HG03520 (cell line): ENCODE results near the gene MTA3.
"Not testable (repeated sequence)": the region's sequence is repeated elsewhere in the genome, so short reads cannot be mapped to it uniquely, and the experiment has no call there.

Experiments
- ATAC-seq: cut with Tn5 transposase; IDR thresholded peaks from one replicate; pipeline ENCODE4 v1.9.1; 2021; ENCODE audit warnings: mild to moderate bottlenecking, moderate library complexity; ENCODE audit not compliant: unreplicated experiment

The MTA3 gene

DNA sequence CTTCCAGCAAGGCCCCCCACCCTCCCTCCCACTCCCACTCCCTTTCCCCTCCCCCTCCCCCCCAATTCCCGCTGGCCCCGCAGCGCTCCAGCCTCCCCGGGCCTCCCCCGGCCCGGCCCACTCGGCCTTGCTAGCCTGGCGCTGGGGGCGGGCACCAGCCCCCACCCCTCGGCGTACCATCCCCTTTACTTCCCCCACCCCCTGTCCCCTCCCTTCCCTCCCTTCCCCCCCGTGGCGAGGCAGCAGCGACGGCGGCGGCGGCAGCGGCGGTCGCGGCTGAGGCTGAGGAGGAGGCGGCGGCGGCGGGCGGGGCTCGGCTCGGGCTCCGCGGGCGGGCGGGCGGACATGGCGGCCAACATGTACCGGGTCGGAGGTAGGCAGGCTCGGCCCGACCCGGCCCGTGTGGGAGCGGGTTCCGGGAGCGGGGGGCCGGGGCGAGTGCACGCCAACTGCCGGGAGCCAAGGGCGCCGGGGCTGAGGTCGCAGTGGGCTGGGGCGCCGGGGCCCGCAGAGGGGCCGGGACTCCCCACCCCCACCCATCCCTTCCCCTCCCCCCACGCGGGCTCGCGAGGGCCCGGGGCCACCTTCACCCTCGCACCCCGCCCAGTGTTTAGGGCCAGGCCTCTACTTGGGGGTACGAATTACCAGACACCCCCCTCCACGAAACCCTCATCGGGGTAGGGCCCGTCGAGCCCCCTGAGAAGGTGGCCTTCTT is at the start of gene MTA3:
TSS of gene MTA3 (plus strand) at position 232 of the 715 bp plus-strand sequence. CDS start at position 346, 114 bp downstream.
- no peak for ATAC-seq

GRCh38 chr2:42519624-42520023 is 48.8 kb upstream of the MTA3 start:
- ATAC-seq: no peak

DNA sequence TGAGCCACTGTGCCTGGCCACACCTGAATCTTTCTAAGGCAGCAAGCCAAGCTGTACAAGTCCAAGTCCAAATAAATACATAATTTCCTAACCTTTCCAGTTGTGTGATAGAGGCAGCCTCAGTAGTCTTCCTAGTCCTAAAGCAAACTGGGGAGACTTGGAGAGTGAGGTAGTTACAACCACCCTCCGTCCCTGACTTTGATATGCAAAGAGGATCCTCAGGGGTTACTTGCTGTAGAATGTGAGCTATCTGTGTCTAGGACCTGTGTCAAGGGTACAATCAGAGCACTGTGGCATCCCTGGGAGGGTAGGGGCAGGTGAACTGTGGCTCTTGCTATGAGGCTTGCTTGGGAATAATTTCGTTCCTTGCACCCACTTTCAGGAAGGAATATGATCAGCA is 46.4 kb upstream of the MTA3 start:
- ATAC-seq: no peak

DNA sequence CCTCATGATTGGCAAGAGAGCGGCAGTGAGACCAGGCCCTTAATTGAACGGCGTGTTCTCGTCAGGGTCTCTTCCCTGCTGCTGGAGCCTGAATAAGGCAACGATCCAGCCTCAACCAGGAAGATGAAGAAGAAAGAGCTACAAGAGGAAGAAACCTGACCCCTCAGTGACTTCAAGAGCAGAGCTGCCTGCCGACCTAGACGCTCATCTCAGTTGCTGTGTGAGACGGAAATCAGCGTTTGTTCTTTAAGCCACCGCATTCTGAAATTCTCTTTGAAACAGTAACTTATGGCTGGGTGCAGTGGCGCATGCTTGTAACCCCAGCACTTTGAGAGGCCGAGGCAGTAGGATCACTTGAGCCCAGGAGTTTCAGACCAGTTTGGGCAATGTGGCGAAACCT is 45.1 kb upstream of the MTA3 start:
- no peak for ATAC-seq

DNA sequence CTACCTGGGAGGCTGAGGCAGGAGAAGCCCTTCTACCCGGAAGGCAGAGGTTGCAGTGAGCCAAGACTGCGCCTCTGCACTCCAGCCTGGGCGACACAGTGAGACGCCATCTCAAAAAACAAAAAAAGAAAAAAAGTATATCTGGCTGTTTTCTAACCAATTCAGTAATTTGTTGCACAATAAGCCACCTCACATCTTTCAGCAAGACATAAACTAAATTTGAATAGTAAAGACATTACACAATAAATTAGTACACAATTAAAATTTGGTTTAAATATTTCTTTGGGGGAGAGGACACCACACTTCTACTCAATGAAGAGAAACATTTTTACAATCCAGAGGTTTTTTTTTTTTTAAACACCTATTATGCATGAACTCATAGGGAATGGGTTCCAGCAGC is 36.0 kb upstream of the MTA3 start:
- ATAC-seq: no peak

- no peak for ATAC-seq
Observed at GRCh38 chr2:42537493-42537892, 30.9 kb upstream of the MTA3 start.

DNA sequence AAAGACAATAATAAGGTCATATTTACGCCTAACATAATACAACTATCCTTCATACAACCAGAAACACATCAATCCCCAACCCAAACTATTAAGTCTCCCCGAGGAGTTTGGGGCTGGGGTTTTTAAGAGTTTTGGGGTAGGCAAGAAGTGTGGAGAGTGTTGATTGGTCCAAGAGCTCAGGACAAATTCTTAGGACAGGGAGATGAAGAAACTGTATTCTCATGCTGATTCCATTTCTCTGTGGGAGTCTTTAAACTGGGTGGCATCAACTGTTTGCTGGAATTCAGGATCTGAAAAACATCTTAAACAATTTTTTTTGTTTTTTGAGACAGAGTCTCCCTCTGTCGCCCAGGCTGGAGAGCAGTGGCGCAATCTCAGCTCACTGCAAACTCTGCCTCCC is 25.6 kb upstream of the MTA3 start:
- ATAC-seq: no peak

- ATAC-seq: no peak
Observed at GRCh38 chr2:42545023-42545721, 23.3 kb upstream of the MTA3 start.

DNA sequence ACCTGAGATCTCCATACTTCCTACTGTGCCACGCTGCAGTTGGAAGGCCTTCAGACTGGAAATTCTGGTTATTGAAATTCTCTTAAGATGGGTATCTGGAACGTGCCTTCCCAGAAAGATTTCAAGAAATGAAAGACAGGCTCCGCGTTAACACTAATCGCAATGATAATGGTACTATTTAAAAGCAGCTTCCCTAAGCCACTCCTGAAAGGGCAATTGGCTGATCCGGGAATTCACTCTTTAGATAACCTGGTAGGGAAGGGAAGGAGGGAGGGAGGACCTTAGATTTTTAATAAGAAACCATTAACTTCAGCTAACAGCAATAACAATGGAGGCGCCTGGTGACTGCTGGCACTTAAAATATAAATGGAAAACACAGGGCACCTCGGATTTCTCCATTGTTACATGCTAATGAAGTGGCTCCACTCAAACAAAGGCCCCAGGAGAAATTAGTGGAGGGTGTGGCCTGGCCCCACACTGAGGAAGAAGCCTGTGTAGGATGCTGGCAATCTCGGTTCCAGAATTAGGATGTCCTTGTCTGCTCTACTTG is 22.5 kb upstream of the MTA3 start:
- ATAC-seq: no peak

GRCh38 chr2:42547014-42547413 is 21.4 kb upstream of the MTA3 start:
- ATAC-seq: no peak

DNA sequence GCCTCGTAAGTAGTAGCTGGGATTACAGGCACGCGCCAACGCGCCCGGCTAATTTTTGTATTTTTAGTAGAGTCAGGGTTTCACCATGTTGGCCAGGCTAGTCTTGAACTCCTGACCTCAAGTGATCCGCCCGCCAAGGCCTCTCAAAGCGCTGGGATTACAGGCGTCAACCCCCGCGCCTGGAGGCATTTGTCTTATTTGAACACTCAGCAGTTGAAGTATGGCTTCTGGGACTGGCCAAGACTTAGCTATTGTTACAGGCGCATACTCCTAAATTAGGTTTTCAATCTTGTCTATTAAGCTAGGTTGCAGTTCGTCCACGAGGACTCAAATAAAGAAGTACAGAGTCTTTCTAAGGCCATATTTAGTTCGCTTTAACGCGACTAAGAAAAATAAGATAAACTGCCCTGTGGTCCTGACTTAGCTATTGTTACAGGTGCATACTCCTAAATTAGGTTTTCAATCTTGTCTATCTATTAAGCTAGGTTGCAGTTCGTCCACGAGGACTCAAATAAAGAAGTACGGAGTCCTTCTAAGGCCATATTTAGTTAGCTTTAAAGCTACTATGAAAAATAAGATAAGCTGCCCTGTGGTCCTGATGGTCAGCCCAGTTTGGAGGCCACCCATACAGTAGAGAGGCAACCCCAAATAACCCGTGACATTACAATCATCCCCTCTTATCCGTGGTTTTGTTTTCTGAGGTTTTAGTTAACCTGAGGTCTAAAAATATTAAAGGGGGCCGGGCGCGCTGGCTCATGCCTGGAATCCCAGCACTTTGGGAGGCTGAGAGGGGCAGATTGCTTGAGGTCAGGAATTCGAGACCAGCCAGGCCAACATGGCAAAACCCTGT is 20.8 kb upstream of the MTA3 start:
- ATAC-seq: no peak

DNA sequence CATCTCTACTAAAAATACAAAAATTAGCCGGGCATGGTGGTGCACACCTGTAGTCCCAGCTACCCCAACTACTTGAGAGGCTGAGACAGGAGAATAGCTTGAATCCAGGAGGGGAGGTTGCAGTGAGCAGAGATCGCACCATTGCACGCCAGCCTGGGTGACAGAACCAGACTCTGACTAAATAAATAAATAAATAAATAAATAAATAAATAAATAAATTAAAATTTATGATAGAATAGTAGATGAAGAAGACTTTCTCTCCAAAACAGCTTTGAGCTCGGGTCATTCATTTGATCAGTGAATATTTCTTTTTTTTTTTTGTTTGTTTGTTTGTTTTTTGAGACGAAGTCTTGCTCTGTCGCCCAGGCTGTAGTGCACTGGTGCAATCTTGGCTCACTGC is 17.6 kb upstream of the MTA3 start:
- ATAC-seq: no peak

GRCh38 chr2:42554392-42554791 is 14.0 kb upstream of the MTA3 start:
- ATAC-seq: no peak

GRCh38 chr2:42556315-42556890 is 12.0 kb upstream of the MTA3 start:
- no peak for ATAC-seq

DNA sequence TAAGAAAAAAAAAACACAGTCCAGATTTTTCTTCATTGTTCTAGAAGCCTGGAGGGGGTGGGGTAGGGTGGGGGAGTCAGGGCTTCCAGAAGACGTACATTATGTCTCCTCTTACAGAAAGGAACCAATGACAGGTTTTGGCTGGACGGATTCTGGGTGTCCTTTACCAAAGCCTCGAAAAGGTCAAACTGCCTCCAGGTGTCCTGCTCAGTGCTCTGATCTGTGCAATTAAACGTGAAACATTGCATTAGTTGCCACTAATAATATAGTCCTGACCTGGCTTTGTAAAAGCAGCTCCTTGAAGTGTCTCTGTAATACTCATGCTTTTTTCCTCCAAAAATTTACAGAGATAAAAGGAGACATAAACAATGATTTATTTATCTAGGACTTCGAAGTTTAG is 11.1 kb upstream of the MTA3 start:
- no peak for ATAC-seq

DNA sequence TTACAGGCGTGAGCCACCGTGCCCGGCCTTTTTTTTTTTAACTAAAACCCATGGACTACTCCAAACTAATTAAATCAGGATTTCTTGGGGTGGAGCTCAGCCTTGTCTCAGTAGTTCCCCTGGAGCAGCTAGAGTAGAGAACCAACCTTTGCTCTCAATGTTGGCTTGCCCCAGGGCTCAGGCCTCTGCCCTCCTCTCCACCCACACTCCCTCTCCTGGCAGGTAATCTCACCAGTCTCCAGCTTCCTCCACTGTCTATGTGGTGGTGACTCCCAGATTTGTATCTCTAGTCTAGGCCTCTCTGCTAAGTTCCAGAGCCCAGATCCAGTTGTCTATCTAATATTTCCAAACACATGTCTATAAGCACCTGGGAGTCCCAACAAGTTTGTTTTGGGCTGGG is 9.6 kb upstream of the MTA3 start:
- no peak for ATAC-seq

- not testable (repeated sequence) for ATAC-seq
Observed at GRCh38 chr2:42560133-42560532, 8.3 kb upstream of the MTA3 start.

- ATAC-seq: no peak
Observed at GRCh38 chr2:42560899-42561298, 7.5 kb upstream of the MTA3 start.

DNA sequence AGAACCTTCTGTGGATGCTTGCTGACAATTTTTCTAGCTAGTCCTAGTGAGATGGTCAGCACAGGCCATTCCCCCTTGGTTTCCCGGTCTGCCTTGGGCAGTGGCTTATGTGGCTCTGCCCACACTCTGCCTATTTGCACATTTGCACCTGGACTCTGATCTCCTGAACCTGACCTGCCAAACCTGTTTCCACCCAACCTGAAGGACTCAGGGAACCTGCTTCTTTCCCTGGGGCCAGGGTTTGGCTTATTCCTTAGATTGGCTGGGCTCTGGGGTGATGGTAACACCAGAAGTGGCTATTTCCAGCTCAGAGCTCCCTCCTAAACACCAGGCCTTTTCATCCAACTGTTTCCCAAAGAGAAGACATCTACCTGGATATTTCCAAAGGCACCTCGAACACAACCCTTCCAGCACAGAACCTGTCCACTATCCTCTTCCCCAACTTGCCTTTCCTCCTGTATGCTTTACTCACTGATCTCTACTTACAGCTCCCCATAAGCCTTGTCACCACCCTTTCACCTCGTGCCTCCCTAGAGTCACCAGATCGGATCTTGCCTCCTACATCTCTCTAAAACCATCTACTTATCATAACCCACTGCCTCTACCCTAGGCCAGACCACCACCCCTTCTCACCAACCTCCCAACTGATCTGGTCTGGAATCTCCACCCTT is 5.8 kb upstream of the MTA3 start:
- ATAC-seq: no peak

GRCh38 chr2:42566025-42566424 is 2.4 kb upstream of the MTA3 start:
- no peak for ATAC-seq
